NOMO-1 treated with dmso at 0.1 percent for 144 hours (cell line): ENCODE results near the gene RNF144A.

Source experiments
- DNase-seq: peaks from one replicate; lab custom pipeline; 2025; ENCODE audit not compliant: unreplicated experiment; lab: John Stamatoyannopoulos, UW

Gene RNF144A

DNA sequence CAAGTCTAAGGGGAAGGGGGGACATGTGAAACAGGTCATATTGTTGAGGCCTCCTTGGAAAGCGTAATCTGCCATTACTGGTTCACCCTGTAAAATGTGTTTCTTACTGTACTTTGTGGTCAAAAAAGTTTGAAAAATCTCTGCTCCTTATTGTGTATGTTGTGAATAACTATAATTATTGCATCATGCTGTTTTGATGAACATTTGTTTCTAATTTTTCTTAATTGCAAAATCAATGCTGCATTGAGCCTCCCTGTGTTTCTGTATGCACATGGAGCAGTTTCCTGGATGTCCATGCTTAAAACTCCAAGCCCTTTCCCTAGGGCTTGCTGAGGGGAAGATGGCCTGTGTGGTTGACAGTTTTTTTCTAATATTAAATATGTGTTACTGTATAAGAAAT lies 158.6 kb downstream of the RNF144A start:
- no peak for DNase-seq

DNA sequence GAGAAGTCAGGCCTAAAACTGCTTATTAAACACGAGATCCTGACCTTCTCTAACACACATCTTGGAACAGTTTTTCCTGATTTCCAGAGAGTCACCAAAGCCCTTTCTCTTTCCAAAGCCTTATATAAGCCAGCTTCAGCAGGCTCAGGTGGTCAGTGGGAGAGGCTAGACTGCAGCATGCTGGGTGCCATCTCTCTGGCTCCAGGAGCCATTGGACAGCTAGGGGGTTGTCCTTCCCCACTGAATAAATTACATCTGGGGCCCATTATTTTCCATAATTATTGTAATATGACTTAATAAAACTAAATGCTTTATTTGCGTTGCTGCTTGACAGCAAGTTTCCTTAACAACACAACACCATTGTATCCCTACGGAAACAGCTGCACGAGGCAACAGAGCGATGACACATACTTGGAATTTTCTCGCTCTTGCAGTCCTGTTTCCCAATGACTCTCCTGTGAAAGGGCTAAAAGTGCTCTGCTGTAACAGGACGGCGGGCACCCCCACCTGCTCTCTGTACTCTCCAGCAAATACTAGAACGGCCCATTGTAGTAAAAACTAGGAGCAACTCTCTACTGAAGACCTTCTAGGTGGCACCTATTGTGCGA lies 160.6 kb downstream of the RNF144A start:
- no peak for DNase-seq

DNA sequence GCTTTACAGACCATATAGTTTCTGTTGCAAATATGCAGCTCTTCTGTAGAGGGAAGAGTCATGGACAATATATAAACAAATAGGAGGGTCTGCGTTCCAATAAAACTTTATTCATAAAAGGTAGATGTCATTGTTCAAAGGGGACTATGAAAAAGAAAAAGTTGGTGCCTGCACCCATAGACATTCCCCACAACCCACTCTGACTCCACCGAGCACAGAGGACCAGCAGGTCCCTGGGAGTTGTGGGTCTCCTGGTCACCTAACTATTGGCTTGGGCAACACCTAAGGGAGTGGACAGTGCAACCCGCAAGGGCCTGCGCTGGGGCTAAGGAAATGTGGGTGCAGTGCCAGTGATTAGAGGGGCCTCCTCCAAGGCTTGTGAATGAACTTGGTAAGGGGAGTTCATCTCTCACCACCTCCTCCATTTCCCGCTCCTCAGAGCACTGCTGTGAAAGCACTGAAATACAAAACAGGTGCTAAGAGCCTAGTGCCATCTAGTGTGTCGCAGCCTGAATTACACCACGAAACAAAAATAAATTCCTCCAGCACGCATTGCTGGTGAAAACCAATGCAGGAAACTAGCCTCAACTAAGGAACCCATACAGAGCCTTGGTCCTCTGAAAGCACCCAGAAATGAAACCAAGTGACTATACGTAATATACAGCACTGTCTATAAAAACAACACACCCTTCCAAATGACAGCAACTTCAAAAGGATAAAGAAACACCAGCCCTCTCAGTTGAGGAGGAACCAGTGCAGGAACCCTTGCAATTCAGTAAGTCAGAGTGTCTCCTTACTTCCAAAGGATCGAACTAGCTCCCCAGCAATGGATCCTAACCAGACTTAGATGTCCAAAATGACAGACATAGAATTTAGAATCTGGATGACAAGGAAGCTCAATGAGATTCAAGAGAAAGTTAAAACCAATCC lies 166.6 kb downstream of the RNF144A start:
- DNase-seq: peak; percentile 25

DNA sequence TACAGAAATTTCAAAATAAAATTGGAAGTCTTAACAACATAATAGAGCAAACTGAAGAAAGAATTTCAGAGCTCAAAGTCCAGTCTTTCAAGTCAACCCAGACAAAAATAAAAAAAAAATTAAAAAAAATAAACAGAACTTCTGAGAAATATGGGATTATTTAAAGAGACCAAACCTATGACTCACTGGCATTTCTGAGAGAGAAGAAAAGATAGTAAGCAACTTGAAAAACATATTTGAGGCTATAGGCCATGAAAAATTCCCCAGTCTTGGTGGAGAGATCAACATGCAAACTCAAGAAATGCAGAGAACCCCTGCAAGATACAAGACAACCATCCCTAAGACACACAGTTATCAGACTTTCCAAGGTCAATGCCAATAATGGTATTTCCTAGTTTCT lies 167.4 kb downstream of the RNF144A start:
- DNase-seq: no peak

DNA sequence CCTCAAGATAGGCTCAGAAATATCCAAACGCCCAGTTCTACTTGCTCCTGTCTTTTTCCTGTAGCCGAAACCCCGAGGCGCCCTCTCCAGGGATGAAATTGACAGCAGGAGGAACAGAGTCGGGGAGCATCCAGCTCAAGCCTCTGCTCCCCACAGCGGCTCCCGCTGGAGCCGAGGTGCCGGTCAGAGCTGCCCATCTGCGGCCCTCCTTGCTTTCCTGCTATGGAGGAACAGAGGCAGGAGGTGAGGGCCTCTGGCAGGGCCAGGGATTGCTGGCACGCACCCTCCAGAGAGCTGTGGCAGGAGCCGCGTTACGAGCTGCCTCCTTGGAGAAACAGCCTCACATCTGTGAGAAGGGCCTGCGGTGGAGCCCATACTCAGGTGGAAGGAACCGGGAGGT lies 172.1 kb downstream of the RNF144A start:
- DNase-seq: no peak

DNA sequence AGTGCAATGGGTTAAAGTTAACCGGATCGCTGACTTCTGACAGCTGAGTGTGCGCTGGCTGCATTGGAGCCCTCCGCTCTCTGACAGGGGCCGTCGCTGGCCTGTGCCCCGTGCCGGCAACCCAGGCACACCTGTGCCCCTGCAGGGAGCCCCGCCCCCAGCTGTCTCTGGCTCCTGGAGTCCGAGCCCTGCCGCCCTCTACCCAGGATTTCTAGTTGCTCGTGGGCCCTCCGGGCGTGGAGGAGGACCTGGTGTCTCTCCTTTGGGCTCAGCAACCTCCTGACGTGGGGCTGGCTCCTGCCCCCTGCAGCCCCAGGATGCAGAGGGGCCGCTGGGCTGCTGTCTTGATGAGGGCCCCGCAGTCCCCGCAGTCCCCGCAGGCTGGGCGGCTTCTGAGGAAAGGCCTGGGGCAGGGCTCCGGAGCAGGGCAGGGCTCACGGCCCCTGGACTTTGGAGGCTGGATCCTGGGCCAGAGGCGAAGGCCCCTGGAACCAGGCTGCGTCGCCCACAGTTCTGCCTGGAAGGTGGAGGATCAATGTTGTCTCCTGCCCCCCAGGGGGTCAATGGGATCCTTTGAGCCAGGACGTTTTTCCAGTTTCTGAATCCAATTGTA lies 172.8 kb downstream of the RNF144A start:
- DNase-seq: no peak

DNA sequence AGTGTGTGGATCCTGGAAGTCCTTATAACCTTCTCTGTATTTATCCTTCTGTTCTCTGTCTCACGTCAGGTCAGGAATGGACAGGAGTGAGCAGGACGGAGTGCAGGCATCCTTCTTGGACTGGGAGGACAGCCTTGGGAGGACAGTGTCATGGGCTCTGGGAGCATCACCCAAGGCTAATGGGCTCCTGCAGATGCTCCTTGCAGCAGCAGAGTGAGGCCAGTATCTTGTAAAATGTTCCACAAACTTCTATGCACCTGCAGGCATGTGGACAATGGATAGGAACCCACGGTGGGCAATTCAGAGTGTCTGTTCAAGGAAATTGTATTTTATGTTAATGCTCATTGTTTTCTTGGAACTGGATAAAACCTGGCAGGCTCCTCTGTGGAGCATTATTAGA lies 176.2 kb downstream of the RNF144A start:
- DNase-seq: no peak
